HepG2 (cell line): ENCODE data around the gene MAGI1. TPM values are rescaled to one million over a fixed set of nuclear protein-coding genes. Genes with fewer than 3 reads are reported as not detected.

Experiments used
- ATAC-seq: fragments of 200-7000 bp; cut with Tn5 transposase; 3 replicates; pipeline ENCODE4 v1.9.1; 2020; ENCODE audit warnings: mild to moderate bottlenecking, moderate library complexity
- BruUV-seq: library from RNA; stranded (reverse); fragments of 400-500 nt; replicated peaks from 2 replicates; lab custom pipeline; 2021; lab: Mats Ljungman, UMichigan
- CTCF ChIA-PET: fragments of 300-600 bp; formaldehyde crosslinking; extraction: SDS; loops from one replicate; lab custom pipeline; 2021; ENCODE audit warnings: low total read pairs, inconsistent platforms, low intra/inter-chr PET ratio; lab: Yijun Ruan, JAX
- POLR2A ChIA-PET: fragments of 350-600 bp; sonication (Branson Sonifier 250); formaldehyde crosslinking; loops from one replicate; lab custom pipeline; 2020; ENCODE audit warnings: antibody characterized with exemption, inconsistent platforms; lab: Yijun Ruan, JAX
- DNase-seq: peaks from one replicate; pipeline ENCODE4 v3.0.0-alpha.2; 2015; ENCODE audit warnings: low spot score
- FAIRE-seq: peaks from 3 replicates; lab custom pipeline; 2011; peaks lifted over from hg19 to GRCh38; lab: Jason Lieb, UNC
- H2AFZ ChIP-seq: one replicate; pipeline ENCODE4 v1.6.1; 2011; ENCODE audit warnings: low read length, inconsistent platforms
- H3K27ac ChIP-seq: fragments of 300-600 bp; 3 replicates; pipeline ENCODE4 v1.8.0; 2011; ENCODE audit warnings: mixed run types, mild to moderate bottlenecking, mixed read lengths, low read length, inconsistent platforms; ENCODE audit not compliant: insufficient read depth; ENCODE audit errors: extremely low read length
- H3K27me3 ChIP-seq, 2 experiments: fragments of 200-600 bp in 1 of 2; 2 replicates in 1 of 2; 3 replicates in 1 of 2; pipeline versions ENCODE4 v1.6.0 to v1.8.0; 2011; ENCODE audit warnings: low read length in 2 of 2, mild to moderate bottlenecking in 2 of 2, moderate library complexity in 2 of 2, inconsistent platforms in 1 of 2; ENCODE audit not compliant: insufficient read depth in 2 of 2, control insufficient read depth in 1 of 2
- H3K36me3 ChIP-seq, 2 experiments: fragments of 200-600 bp in 1 of 2; replicated peaks in 1 of 2; 2 replicates in 1 of 2; 3 replicates in 1 of 2; pipeline versions ENCODE4 v1.5.1 to v1.8.0; 2011; ENCODE audit warnings: low read length in 2 of 2, inconsistent platforms in 1 of 2; ENCODE audit not compliant: insufficient read depth in 2 of 2, control insufficient read depth in 1 of 2
- H3K4me1 ChIP-seq: 2 replicates; pipeline ENCODE4 v1.5.1; 2012; ENCODE audit warnings: low read length, inconsistent platforms; ENCODE audit not compliant: insufficient read depth
- H3K4me2 ChIP-seq: 2 replicates; pipeline ENCODE4 v1.6.0; 2011; ENCODE audit warnings: low read depth, low read length, inconsistent platforms
- H3K4me3 ChIP-seq, 3 experiments: fragments of 200-600 bp in 1 of 3; sonication (generic), shearing (Covaris generic) in 1 of 3; replicated peaks in 1 of 3; 2 replicates each; pipeline ENCODE4 v1.5.1; 2011 to 2016; ENCODE audit warnings: low read length in 3 of 3, inconsistent platforms in 2 of 3, low read depth in 2 of 3, mild to moderate bottlenecking in 2 of 3, control low read depth in 1 of 3, mixed read lengths in 1 of 3; ENCODE audit not compliant: insufficient read depth in 1 of 3
- H3K79me2 ChIP-seq: one replicate; pipeline ENCODE4 v1.6.1; 2011; ENCODE audit warnings: low read length, inconsistent platforms; ENCODE audit not compliant: insufficient read depth
- H3K9ac ChIP-seq: 2 replicates; pipeline ENCODE4 v1.6.0; 2011; ENCODE audit warnings: mild to moderate bottlenecking, low read depth, low read length, inconsistent platforms; ENCODE audit not compliant: insufficient read depth
- H3K9me3 ChIP-seq: 2 replicates; pipeline ENCODE4 v1.5.1; 2012; ENCODE audit warnings: mild to moderate bottlenecking, low read length
- H4K20me1 ChIP-seq: 2 replicates; pipeline ENCODE4 v1.6.0; 2011; ENCODE audit warnings: inconsistent platforms, mild to moderate bottlenecking, low read length, moderate library complexity; ENCODE audit not compliant: insufficient read depth
- ARNT2 ChIP-seq: sonication (generic); formaldehyde crosslinking; IDR thresholded peaks from 2 replicates; pipeline ENCODE4 v1.8.0; 2022; ENCODE audit warnings: mild to moderate bottlenecking, low read depth, missing genetic modification reagents, moderate library complexity
- MBD4 ChIP-seq: IDR thresholded peaks from 2 replicates; pipeline ENCODE4 v1.6.1; 2012; ENCODE audit warnings: low read length, inconsistent platforms, borderline replicate concordance
- PHB2 ChIP-seq: fragments of 450-650 bp; IDR thresholded peaks from 2 replicates; pipeline ENCODE4 v1.6.1; 2018; ENCODE audit not compliant: partially characterized antibody
- SNAI1 ChIP-seq: sonication (generic); formaldehyde crosslinking; IDR thresholded peaks from 2 replicates; pipeline ENCODE4 v1.5.0; 2020; ENCODE audit warnings: mild to moderate bottlenecking, missing genetic modification reagents, borderline replicate concordance
- ZBTB1 ChIP-seq: sonication (generic); formaldehyde crosslinking; IDR thresholded peaks from 2 replicates; pipeline ENCODE4 v1.4.0; 2020; ENCODE audit warnings: missing genetic modification reagents, borderline replicate concordance
- ZNF446 ChIP-seq: sonication (generic); formaldehyde crosslinking; IDR thresholded peaks from 2 replicates; pipeline ENCODE4 v1.5.0; 2020; ENCODE audit warnings: mild to moderate bottlenecking, missing genetic modification reagents
- ZNF562 ChIP-seq: sonication (generic); formaldehyde crosslinking; IDR thresholded peaks from 2 replicates; pipeline ENCODE4 v1.8.0; 2022; ENCODE audit warnings: missing genetic modification reagents, borderline replicate concordance
- ZNF891 ChIP-seq: sonication (generic); formaldehyde crosslinking; IDR thresholded peaks from 2 replicates; pipeline ENCODE4 v1.5.0; 2020; ENCODE audit warnings: mild to moderate bottlenecking, missing genetic modification reagents
- WGBS: methylation state at CpG from one replicate; pipeline ENCODE4 v1.1.6; 2017; ENCODE audit warnings: low lambda C conversion rate; 5-methylcytosine and 5-hydroxymethylcytosine counted together
- in situ Hi-C: cut with HindIII; loops from 2 replicates; pipeline ENCODE4 v1.10.0; 2017; ENCODE audit warnings: low pct_unique_long_range_greater_than_20kb; ENCODE audit not compliant: extremely low pct_ligation_motif_present
- intact Hi-C: fragments of 100-400 bp; cut with micrococcal nuclease; formaldehyde crosslinking; loops from one replicate; pipeline ENCODE4 v1.10.0; 2022; ENCODE audit not compliant: unreplicated experiment
- polyA plus RNA-seq, 8 experiments: library from polyadenylated mRNA; depleted of rRNA in 3 of 8; stranded (reverse) in 7 of 8; unstranded in 1 of 8; fragments of >200 nt; fragmentation: Illumina TruSeq in 4 of 8; extraction: Trizol in 4 of 8; gene quantifications; 2 replicates each; pipeline versions ENCODE4 v1.2.1 to v1.2.3, GENCODE V29; 2011 to 2016; ENCODE audit warnings: low read depth in 4 of 8, missing spikeins in 1 of 8, mixed read lengths in 1 of 8; ENCODE audit not compliant: insufficient read depth in 1 of 8
- total RNA-seq, 5 experiments: library from RNA; depleted of rRNA; stranded (reverse); fragments of >200 nt; fragmentation: Illumina TruSeq; extraction: Trizol; gene quantifications; 2 replicates each; pipeline ENCODE4 v1.2.3, GENCODE V29; 2016; ENCODE audit warnings: low read depth in 1 of 5
- TF ChIP-seq, protein P1 (sequence below): sonication (generic); formaldehyde crosslinking; IDR thresholded peaks from 2 replicates; pipeline ENCODE4 v1.4.0; 2020; ENCODE audit warnings: missing genetic modification reagents, borderline replicate concordance

The MAGI1 gene
- total and polyA plus RNA-seq, 2 of the 13 experiments (the other 11 are each of a cell fraction or from before 2014, with no cell fraction given) = 22.2 to 26.0 TPM

DNA sequence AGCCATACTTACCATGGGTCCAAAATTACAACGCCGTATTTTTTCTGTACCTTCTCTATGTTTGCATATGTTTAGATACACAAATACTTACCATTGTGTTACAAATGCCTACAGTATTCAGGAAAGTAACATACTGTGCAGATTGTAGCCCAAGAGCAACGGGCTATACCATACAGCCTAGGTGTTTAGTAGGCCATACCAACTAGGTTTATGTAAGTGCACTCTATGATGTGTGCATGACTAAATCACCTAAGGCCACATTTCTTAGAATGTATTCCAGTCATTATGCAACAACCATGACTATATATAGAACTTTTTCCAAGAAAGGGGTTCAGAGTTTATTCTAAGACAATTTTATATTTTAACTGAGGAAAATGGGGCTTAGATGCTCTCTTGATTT lies 411.7 kb downstream of the MAGI1 start:
- POLR2A ChIA-PET = no interaction called here
- DNase-seq = no peak
- H3K36me3 ChIP-seq = 0 out of 5 replicates have a peak, but pooled peaks cover 0 to 1% of the 10 kb centered on the region in 2 experiments
- no peaks in the 10 kb centered on the region for H3K9me3 ChIP-seq
- no peak for ATAC-seq
- H3K27ac ChIP-seq = no peak overlapping the region
- FAIRE-seq = no peak
- H3K4me3 ChIP-seq = no peak overlapping the region
- H3K79me2 ChIP-seq = peaks cover 5% of the 10 kb centered on the region
- H3K9ac ChIP-seq = no peak overlapping the region
- intact Hi-C loops = no loop called here
- H3K4me1 ChIP-seq = peaks cover 7% of the 10 kb centered on the region; the same call in 1 of the 2 replicates
- in situ Hi-C loops = no loop called here
- H3K4me2 ChIP-seq = no peak overlapping the region
- BruUV-seq = no TSS peak
- no peak for TF ChIP-seq ARNT2
- TF ChIP-seq ZNF891 (CRISPR knock-in tag) = no peak
- TF ChIP-seq, protein P1, sequence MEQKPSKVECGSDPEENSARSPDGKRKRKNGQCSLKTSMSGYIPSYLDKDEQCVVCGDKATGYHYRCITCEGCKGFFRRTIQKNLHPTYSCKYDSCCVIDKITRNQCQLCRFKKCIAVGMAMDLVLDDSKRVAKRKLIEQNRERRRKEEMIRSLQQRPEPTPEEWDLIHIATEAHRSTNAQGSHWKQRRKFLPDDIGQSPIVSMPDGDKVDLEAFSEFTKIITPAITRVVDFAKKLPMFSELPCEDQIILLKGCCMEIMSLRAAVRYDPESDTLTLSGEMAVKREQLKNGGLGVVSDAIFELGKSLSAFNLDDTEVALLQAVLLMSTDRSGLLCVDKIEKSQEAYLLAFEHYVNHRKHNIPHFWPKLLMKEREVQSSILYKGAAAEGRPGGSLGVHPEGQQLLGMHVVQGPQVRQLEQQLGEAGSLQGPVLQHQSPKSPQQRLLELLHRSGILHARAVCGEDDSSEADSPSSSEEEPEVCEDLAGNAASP (CRISPR knock-in tag) = no peak
- no peak for TF ChIP-seq MBD4
- no peak for TF ChIP-seq ZNF446
- no peak for TF ChIP-seq SNAI1 (CRISPR knock-in tag)
- no peak for TF ChIP-seq PHB2
- TF ChIP-seq ZBTB1 (CRISPR knock-in tag) = no peak
- no peak for TF ChIP-seq ZNF562 (CRISPR knock-in tag)
- CTCF ChIA-PET = no interaction called here
- no peak overlapping the region for H2AFZ ChIP-seq
- H4K20me1 ChIP-seq = no peaks in the 10 kb centered on the region
- no peaks in the 10 kb centered on the region for H3K27me3 ChIP-seq
- 94% methylated on average over 3 of the region's 3 CpGs for WGBS
